AG08395 (cell line): ENCODE data around the gene RRAGD.

Experiments
- DNase-seq: peaks from one replicate; pipeline ENCODE4 v3.0.0; 2012; ENCODE audit warnings: mixed read lengths, low spot score

The RRAGD gene

GRCh38 chr6:89375427-89376267 lies 36.4 kb downstream of the RRAGD start:
- no peak for DNase-seq

GRCh38 chr6:89372506-89372901 lies 39.6 kb downstream of the RRAGD start:
- no peak for DNase-seq

GRCh38 chr6:89371849-89372505 lies 40.1 kb downstream of the RRAGD start:
- DNase-seq, result peak; percentile 77

DNA sequence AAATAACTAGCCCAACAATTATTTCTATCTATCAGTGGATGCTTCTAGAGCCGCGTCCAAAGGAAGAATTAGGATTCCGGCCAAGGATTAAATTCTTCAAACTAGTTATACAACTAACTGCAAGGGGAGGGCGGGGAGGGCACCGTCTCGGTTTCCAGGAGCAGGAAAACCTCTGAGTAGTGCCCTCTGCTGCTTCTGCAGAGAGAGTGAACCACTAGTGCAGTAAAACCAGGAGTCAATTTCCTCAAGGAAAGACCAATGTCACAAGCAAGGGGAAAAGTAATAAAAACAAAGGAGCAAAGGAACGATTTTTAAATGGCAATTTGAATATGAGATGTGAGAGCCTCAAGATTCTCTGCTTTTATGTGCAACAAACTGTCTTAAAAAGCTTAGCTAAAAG lies 43.1 kb downstream of the RRAGD start:
- peak; percentile 71 for DNase-seq

- peak; percentile 47 for DNase-seq
These were observed 44.0 kb downstream of the RRAGD start for GRCh38 chr6:89368107-89368506.

GRCh38 chr6:89364586-89364985 lies 47.5 kb downstream of the RRAGD start:
- no peak for DNase-seq

DNA sequence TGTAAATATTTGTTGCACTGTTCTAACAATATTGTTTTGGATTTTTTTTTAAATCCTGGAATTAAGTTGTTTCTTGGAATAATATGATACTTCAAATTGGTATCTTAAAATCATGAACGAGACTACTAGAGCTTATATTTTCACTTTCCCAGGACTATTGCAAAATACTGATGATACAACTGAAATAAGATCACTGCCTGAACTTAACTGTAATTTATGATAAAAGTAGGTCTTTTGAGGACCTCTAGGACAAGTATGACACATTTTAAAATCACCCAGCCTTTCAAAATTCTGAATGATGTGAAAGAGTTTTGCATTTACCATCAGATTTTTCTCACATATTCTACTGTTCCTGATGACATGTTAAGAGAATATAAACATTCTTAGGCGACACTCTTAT lies 50.9 kb downstream of the RRAGD start:
- DNase-seq, result no peak

DNA sequence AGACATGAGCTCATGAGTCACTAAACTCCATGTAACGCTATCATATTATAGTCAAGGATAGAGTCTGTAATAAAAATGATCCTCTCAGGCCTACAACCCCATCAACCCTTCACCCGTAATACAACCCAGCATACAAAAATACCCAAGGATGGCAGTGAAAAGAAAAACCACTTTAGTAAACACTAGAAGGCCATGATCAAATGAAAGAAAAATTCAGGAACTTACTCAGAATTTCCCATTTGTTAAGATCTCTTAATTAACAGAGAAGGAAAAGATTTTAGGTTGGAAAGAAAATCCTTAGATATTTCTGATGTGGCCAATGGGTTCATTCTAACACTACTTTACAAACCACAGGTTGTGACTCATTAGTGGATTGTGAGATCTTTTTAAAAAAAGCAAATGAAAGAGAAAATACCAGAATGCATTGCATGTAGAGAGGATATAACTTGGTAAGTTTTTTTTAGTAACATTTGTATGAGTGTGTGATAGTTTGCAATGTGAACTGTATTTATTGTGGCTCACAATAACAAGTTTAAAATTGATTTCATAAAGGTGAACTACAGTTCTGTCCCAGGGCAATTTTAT lies 51.6 kb downstream of the RRAGD start:
- DNase-seq, result peak; percentile 64

GRCh38 chr6:89359561-89359960 lies 52.5 kb downstream of the RRAGD start:
- no peak for DNase-seq

GRCh38 chr6:89357390-89357789 lies 54.7 kb downstream of the RRAGD start:
- no peak for DNase-seq

DNA sequence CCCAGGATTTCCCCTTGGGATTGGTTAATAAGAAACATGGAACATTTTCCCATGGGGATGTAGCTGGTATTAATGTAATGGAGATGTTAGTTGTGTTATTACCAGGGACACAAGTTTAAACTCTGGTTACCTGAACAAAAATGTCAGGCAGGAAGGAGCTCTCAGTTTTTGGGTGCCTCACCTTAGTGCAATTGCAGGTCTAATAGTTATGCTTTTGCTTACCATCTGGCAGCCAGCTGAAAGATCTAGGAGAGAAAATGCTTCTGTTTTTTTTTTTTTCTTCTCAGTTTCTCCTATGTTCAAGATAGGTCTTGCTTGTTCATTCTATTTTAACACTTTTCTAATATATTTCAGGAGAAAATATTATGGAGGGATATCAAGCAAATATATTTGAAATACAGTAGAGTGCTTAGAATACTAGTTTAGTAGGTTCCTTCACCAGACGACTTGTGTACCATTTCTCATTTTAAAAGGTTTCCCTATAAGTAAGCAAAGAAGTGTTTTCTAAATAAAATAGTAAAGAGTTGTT lies 55.4 kb downstream of the RRAGD start:
- DNase-seq, result no peak

DNA sequence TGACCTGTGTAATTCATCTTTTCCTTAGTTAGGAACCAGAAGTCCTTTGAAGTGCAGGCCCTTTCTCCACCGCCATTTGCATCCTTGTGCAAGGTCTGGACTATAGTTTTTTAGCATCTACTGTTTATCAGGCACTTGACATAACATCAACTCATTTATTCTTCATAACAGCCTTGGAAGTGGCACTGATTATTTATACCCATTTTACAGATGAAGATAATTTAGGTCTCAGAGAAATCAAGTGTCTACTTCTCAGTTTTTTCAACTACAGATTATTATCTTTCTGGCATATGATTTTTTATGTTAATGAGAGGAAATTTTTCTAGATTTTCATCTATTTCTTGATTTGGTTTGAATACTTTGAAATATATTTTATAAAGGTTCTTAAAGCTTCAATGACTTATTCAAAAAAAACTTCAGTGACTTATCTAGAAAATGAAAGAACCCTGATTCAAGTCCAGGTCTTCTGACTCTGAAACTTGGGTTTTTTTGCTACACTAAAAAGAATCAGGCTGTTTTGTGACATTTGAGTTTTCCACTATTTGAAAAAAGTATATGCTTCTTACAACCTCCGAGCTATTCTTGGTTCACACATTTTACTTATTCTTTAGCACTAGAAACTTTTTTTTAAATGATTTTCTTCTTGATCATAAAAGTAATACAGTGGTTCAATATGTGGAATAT lies 56.4 kb downstream of the RRAGD start:
- DNase-seq, result no peak

- DNase-seq, result no peak
These were observed 58.2 kb downstream of the RRAGD start for GRCh38 chr6:89353702-89354392.

- DNase-seq, result no peak
These were observed 58.9 kb downstream of the RRAGD start for GRCh38 chr6:89353118-89353556.

DNA sequence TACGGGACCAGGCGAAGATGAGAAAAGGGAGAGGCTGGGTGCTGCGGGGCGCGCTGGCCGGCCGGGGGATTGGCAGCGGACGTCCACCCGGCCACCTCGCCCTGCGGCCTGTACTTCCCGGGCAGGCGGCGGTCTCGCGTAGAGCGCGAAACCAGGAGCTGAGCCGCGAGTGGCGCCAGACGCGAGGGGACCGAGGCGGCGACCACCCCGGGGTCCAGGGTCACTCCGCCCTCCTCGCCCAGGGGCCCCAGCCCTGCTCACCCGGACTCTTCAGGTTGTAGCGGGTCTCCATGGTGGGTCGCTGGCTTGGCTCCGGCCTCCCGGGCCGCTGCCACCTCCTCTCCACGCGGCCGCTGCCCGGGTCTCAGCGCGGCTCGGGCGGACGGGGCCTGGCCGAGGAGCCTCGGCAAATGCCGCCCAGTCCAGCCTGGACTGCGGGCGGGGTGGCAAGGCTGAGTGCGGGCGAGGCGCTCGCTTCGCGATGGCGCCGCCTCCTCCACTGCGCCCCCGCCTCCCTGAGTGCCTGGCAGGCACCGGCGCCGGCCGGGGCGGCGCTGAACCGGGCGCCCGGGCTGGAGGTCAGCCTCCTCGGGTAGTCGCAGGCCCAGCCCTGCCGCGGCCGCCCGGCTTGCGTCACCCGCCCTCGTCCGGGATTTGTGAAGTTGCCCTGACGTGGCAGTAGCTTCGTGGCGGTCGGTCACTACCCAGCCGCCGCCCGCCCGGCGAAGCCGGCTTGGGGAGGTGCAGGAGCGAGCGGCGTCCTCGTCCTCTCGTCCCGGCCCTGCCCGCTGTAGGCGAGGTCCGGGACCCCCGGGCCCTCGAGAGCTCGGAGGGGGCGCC lies 59.6 kb downstream of the RRAGD start, which contains the start of gene UBE2J1:
UBE2J1 (minus strand) TSS at position 445 of the 840 bp plus-strand sequence; CDS start at position 292, 153 bp downstream.
- peak; percentile 94 for DNase-seq

DNA sequence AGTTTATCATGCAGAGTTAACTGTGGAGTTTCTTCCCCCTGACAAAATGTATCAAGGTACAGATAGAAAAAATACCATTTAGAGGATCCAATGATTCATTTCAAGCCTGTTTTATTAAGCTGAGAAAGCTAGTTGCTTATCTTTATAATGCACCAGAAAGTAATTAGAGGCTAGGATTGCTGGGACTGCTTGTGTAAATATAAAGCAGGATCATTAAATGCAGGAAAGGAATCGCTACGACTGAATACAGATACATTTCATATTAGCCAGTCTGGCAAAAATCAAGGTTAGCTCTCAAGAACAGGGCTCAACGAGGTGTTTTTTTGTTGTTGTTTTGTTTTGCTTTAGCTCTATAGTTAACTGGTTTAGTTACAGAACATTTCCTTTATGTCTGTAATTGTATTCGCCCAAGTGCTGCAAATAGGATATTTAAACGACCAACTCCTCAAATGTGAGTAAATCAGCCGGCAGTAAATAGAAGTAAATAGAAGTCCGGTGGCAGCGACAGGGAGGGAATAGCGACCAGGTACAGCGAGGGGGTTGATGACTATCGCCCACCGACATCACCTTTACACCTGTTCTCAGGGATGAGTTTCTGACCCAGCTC lies 60.3 kb downstream of the RRAGD start:
- no peak for DNase-seq

- no peak for DNase-seq
These were observed 61.6 kb downstream of the RRAGD start for GRCh38 chr6:89350281-89350966.

- no peak for DNase-seq
These were observed 63.7 kb downstream of the RRAGD start for GRCh38 chr6:89348372-89348771.

DNA sequence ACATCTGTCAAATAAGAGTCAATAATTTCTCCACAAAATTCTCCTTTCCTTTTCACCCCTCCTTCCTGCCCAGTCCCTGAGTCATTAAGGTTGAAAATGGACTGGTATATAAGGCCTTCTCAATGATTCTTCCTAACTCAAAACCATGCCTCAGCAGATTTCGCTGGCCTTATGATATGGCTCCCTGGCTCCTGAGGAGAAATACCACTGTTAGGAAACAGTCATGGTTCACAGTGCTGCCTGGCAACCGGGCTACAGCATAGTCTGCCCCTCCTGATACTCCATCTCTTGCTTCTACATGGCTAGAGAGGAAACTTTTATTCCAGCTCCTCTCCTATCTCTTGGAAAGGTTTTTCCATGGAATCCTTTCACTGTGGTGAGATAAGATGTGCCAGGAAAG lies 64.2 kb downstream of the RRAGD start:
- no peak for DNase-seq

DNA sequence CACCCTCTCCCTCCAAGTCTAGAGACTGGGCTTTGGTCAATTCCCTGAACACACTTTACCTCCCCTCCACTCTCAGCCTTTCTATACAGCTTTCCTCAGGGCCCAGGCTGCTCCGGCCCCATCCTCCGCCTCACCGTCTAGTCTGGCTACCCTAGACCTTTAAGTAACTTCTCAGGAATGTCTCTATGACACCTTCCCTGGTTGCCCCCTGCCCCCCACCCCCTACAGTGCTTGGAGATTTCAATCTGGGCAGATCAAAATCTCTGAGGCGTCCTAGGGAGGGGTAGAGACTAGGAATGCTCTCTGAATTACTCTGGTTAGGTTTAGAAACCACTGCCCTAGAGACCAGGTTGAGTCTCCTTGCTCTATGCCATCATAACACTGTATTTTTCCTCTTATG lies 65.6 kb downstream of the RRAGD start:
- DNase-seq, result no peak
